ENCODE measurements around the gene PARL. TPM values are rescaled to one million over a fixed set of nuclear protein-coding genes. Genes with fewer than 3 reads are reported as not detected.

Gene PARL
- total and polyA plus RNA-seq, 9 of the 15 experiments (the other 6 are each of a cell fraction or from before 2014, with no cell fraction given): 39.5 to 82.4 (median 57.4) TPM

GRCh38 chr3:183909030-183909600 is 24.4 kb upstream of the PARL start:
- in situ Hi-C loops (cut with MboI): no loop called here
- POLR2A ChIA-PET: no interaction called here
- TF ChIP-seq ZNF780A (CRISPR knock-in tag; IDR thresholded peaks at IDR 0.05): no peak
- no peak for TF ChIP-seq MXI1 (IDR thresholded peaks at IDR 0.05; ENCODE audit: low read depth, low read length)
- no peak for TF ChIP-seq CBX2 (IDR thresholded peaks at IDR 0.05; ENCODE audit: insufficient read depth, low read length, poor library complexity, severe bottlenecking)
- TF ChIP-seq MBD2 (IDR thresholded peaks at IDR 0.05; ENCODE audit: borderline replicate concordance, low read depth): no peak
- TF ChIP-seq ZBTB33 (CRISPR knock-in tag; IDR thresholded peaks at IDR 0.05): no peak
- TF ChIP-seq PURB (CRISPR knock-in tag; IDR thresholded peaks at IDR 0.05; ENCODE audit: low read depth): no peak
- no peak for TF ChIP-seq LEF1 (IDR thresholded peaks at IDR 0.05)
- TF ChIP-seq RBFOX2 (IDR thresholded peaks at IDR 0.05; ENCODE audit: low read depth, low read length): no peak
- no peak for TF ChIP-seq ESRRB (CRISPR knock-in tag; IDR thresholded peaks at IDR 0.05; ENCODE audit: borderline replicate concordance)
- TF ChIP-seq RUNX1 (IDR thresholded peaks at IDR 0.05; ENCODE audit: low read depth): no peak
- no peak for TF ChIP-seq SAFB (IDR thresholded peaks at IDR 0.05; ENCODE audit: borderline replicate concordance, low read depth, low read length)
- TF ChIP-seq MEF2D (tag; conservative IDR thresholded peaks at IDR 0.05; ENCODE audit: low read depth): no peak
- TF ChIP-seq TCFL5 (CRISPR knock-in tag; conservative IDR thresholded peaks at IDR 0.05): no peak
- Histone ChIP-seq H3K9me1 (ENCODE audit: control insufficient read depth, insufficient read depth, low read length) (no peaks in the 10 kb centered on the region), H3K79me2 (ENCODE audit: control insufficient read depth, insufficient read depth, low read length) (no peaks in the 10 kb centered on the region), H3K9ac (ENCODE audit: insufficient read depth in 1 of 2, low read depth in 2 of 2, low read length in 2 of 2) (no peak overlapping the region), H2AFZ (ENCODE audit: low read depth, low read length) (no peak overlapping the region), H3K27ac (ENCODE audit: extremely low read depth, low read depth, low read length) (no peak overlapping the region), H3K36me3 (ENCODE audit: control insufficient read depth, insufficient read depth, low read length) (no peaks in the 10 kb centered on the region), H3K4me1 (replicated peaks in 1 of 2; ENCODE audit: control insufficient read depth in 2 of 2, insufficient read depth in 2 of 2, low read length in 2 of 2) (peaks cover 0 to 21% of the 10 kb centered on the region in 2 experiments; a peak in 3 of 5 replicates), H3K4me2 (ENCODE audit: insufficient read depth, low read length) (no peak overlapping the region), H4K20me1 (replicated peaks; ENCODE audit: control insufficient read depth, insufficient read depth, low read length) (no peaks in the 10 kb centered on the region), H3K4me3 (no peak overlapping the region), H3K9me3 (replicated peaks; ENCODE audit: control insufficient read depth, insufficient read depth, low read depth, low read length) (no peaks in the 10 kb centered on the region), H3K27me3 (ENCODE audit: control insufficient read depth in 2 of 2, insufficient read depth in 2 of 2, low read length in 2 of 2) (peaks cover 0 to 11% of the 10 kb centered on the region in 2 experiments; a peak in 3 of 5 replicates)
- DNase-seq (ENCODE audit: extremely low read depth in 1 of 4, low spot score in 3 of 4) (no peak), FAIRE-seq (no peak), ATAC-seq (no peak)
- intact Hi-C loops (cut with micrococcal nuclease): no loop called here
- no TSS peak for BruUV-seq (replicated peaks)
- CTCF ChIA-PET (ENCODE audit: low intra/inter-chr PET ratio): no interaction called here
- WGBS (ENCODE audit: insufficient coverage, low coverage, missing lambda C conversion rate): 30% methylated on average over 14 of the region's 14 CpGs
